Neuron (in vitro differentiated cells): ENCODE results near the gene ZNF488.

Source experiments
- H2AFZ ChIP-seq: one replicate; pipeline ENCODE4 v1.6.1; 2013; ENCODE audit warnings: low read depth, mild to moderate bottlenecking, inconsistent platforms, low read length, moderate library complexity
- H3K27me3 ChIP-seq: one replicate; pipeline ENCODE4 v1.6.1; 2013; ENCODE audit warnings: low read length; ENCODE audit not compliant: insufficient read depth
- H3K36me3 ChIP-seq: one replicate; pipeline ENCODE4 v1.6.1; 2013; ENCODE audit warnings: low read length; ENCODE audit not compliant: insufficient read depth
- H3K4me1 ChIP-seq: one replicate; pipeline ENCODE4 v1.6.1; 2013; ENCODE audit warnings: low read length; ENCODE audit not compliant: insufficient read depth
- H3K4me3 ChIP-seq: 2 replicates; pipeline ENCODE4 v1.5.1; 2013; ENCODE audit warnings: mild to moderate bottlenecking, low read length, moderate library complexity
- H3K9me3 ChIP-seq: one replicate; pipeline ENCODE4 v1.6.1; 2013; ENCODE audit warnings: low read length

Gene ZNF488

GRCh38 chr10:47364911-47365310, 19.2 kb downstream of the ZNF488 start:
- Histone ChIP-seq H3K36me3 (no peaks in the 10 kb centered on the region), H3K27me3 (no peaks in the 10 kb centered on the region), H3K4me1 (no peaks in the 10 kb centered on the region), H2AFZ (no peak overlapping the region), H3K9me3 (no peaks in the 10 kb centered on the region), H3K4me3 (no peak overlapping the region)

GRCh38 chr10:47364366-47364765, 19.7 kb downstream of the ZNF488 start:
- Histone ChIP-seq H3K4me3 (no peak overlapping the region), H2AFZ (no peak overlapping the region), H3K9me3 (no peaks in the 10 kb centered on the region), H3K27me3 (no peaks in the 10 kb centered on the region), H3K36me3 (no peaks in the 10 kb centered on the region), H3K4me1 (no peaks in the 10 kb centered on the region)

GRCh38 chr10:47363781-47364180, 20.3 kb downstream of the ZNF488 start:
- H3K27me3 ChIP-seq: no peaks in the 10 kb centered on the region
- no peak overlapping the region for H3K4me3 ChIP-seq
- H3K36me3 ChIP-seq: no peaks in the 10 kb centered on the region
- no peak overlapping the region for H2AFZ ChIP-seq
- H3K9me3 ChIP-seq: no peaks in the 10 kb centered on the region
- H3K4me1 ChIP-seq: no peaks in the 10 kb centered on the region

GRCh38 chr10:47362199-47362598, 21.9 kb downstream of the ZNF488 start:
- H3K27me3 ChIP-seq: no peaks in the 10 kb centered on the region
- no peak overlapping the region for H2AFZ ChIP-seq
- no peaks in the 10 kb centered on the region for H3K9me3 ChIP-seq
- H3K4me3 ChIP-seq: no peak overlapping the region
- no peaks in the 10 kb centered on the region for H3K36me3 ChIP-seq
- H3K4me1 ChIP-seq: no peaks in the 10 kb centered on the region

- Histone ChIP-seq H3K36me3 (no peaks in the 10 kb centered on the region), H3K4me1 (no peaks in the 10 kb centered on the region), H3K4me3 (no peak overlapping the region), H3K9me3 (no peaks in the 10 kb centered on the region), H2AFZ (no peak overlapping the region), H3K27me3 (no peaks in the 10 kb centered on the region)
Measured at GRCh38 chr10:47361293-47361692, 22.8 kb downstream of the ZNF488 start.

- H3K9me3 ChIP-seq: no peaks in the 10 kb centered on the region
- no peak overlapping the region for H2AFZ ChIP-seq
- no peaks in the 10 kb centered on the region for H3K36me3 ChIP-seq
- H3K27me3 ChIP-seq: no peaks in the 10 kb centered on the region
- H3K4me1 ChIP-seq: no peaks in the 10 kb centered on the region
- H3K4me3 ChIP-seq: no peak overlapping the region
Measured at GRCh38 chr10:47360419-47361040, 23.6 kb downstream of the ZNF488 start.

- Histone ChIP-seq H3K27me3 (no peaks in the 10 kb centered on the region), H3K4me3 (no peak overlapping the region), H3K9me3 (no peaks in the 10 kb centered on the region), H3K36me3 (no peaks in the 10 kb centered on the region), H3K4me1 (no peaks in the 10 kb centered on the region), H2AFZ (no peak overlapping the region)
Measured at GRCh38 chr10:47359626-47360418, 24.3 kb downstream of the ZNF488 start.

- Histone ChIP-seq H3K4me1 (no peaks in the 10 kb centered on the region), H3K27me3 (no peaks in the 10 kb centered on the region), H2AFZ (no peak overlapping the region), H3K9me3 (no peaks in the 10 kb centered on the region), H3K4me3 (no peak overlapping the region), H3K36me3 (no peaks in the 10 kb centered on the region)
Measured at GRCh38 chr10:47359101-47359500, 25.0 kb downstream of the ZNF488 start.

- Histone ChIP-seq H3K4me1 (no peaks in the 10 kb centered on the region), H3K36me3 (no peaks in the 10 kb centered on the region), H2AFZ (no peak overlapping the region), H3K9me3 (no peaks in the 10 kb centered on the region), H3K27me3 (peaks cover under 1% of the 10 kb centered on the region), H3K4me3 (no peak overlapping the region)
Measured at GRCh38 chr10:47358457-47358856, 25.6 kb downstream of the ZNF488 start.

GRCh38 chr10:47357911-47358310, 26.2 kb downstream of the ZNF488 start:
- Histone ChIP-seq H3K27me3 (peaks cover 5% of the 10 kb centered on the region), H3K9me3 (no peaks in the 10 kb centered on the region), H3K4me3 (no peak overlapping the region), H2AFZ (no peak overlapping the region), H3K36me3 (no peaks in the 10 kb centered on the region), H3K4me1 (no peaks in the 10 kb centered on the region)

GRCh38 chr10:47357131-47357582, 26.9 kb downstream of the ZNF488 start:
- H3K36me3 ChIP-seq: no peaks in the 10 kb centered on the region
- H3K9me3 ChIP-seq: no peaks in the 10 kb centered on the region
- H3K27me3 ChIP-seq: peaks cover 5% of the 10 kb centered on the region
- H3K4me1 ChIP-seq: no peaks in the 10 kb centered on the region
- H3K4me3 ChIP-seq: no peak overlapping the region
- no peak overlapping the region for H2AFZ ChIP-seq

GRCh38 chr10:47356708-47357107, 27.4 kb downstream of the ZNF488 start:
- Histone ChIP-seq H3K36me3 (no peaks in the 10 kb centered on the region), H3K9me3 (no peaks in the 10 kb centered on the region), H3K27me3 (peaks cover 5% of the 10 kb centered on the region), H3K4me1 (no peaks in the 10 kb centered on the region), H3K4me3 (no peak overlapping the region), H2AFZ (no peak overlapping the region)

GRCh38 chr10:47354900-47355299, 29.2 kb downstream of the ZNF488 start:
- Histone ChIP-seq H3K27me3 (peaks cover 5% of the 10 kb centered on the region), H3K36me3 (no peaks in the 10 kb centered on the region), H3K9me3 (no peaks in the 10 kb centered on the region), H2AFZ (no peak overlapping the region), H3K4me1 (no peaks in the 10 kb centered on the region), H3K4me3 (no peak overlapping the region)
